H9 (cell line): ENCODE results near the gene STXBP6. TPM values are rescaled to one million over a fixed set of nuclear protein-coding genes. Genes with fewer than 3 reads are reported as not detected.

Experiments
- DNase-seq: peaks from one replicate; pipeline ENCODE4 v3.0.0-alpha.2; 2017
- H2AFZ ChIP-seq: one replicate; pipeline ENCODE4 v1.6.1; 2013; ENCODE audit warnings: mild to moderate bottlenecking, low read length, control low read depth, moderate library complexity
- H2AK5ac ChIP-seq: 2 replicates; pipeline ENCODE4 v1.6.1; 2013; ENCODE audit warnings: low read length, control low read depth, mixed read lengths; ENCODE audit not compliant: insufficient read length
- H2BK120ac ChIP-seq: one replicate; pipeline ENCODE4 v1.6.1; 2013; ENCODE audit warnings: low read depth, mild to moderate bottlenecking, low read length, control low read depth, inconsistent platforms; ENCODE audit not compliant: poor library complexity, severe bottlenecking
- H2BK12ac ChIP-seq: 2 replicates; pipeline ENCODE4 v1.6.1; 2013; ENCODE audit warnings: low read length, control low read depth, mixed read lengths, low read depth; ENCODE audit not compliant: insufficient read length
- H2BK15ac ChIP-seq: 2 replicates; pipeline ENCODE4 v1.6.1; 2013; ENCODE audit warnings: low read depth, low read length, control low read depth
- H2BK20ac ChIP-seq: one replicate; pipeline ENCODE4 v1.6.1; 2013; ENCODE audit warnings: low read depth, mild to moderate bottlenecking, low read length, control low read depth, inconsistent platforms; ENCODE audit not compliant: poor library complexity, severe bottlenecking
- H2BK5ac ChIP-seq: 2 replicates; pipeline ENCODE4 v1.6.1; 2013; ENCODE audit warnings: low read length, control low read depth, mixed read lengths; ENCODE audit not compliant: insufficient read length
- H3K14ac ChIP-seq: 2 replicates; pipeline ENCODE4 v1.6.1; 2013; ENCODE audit warnings: low read length, control low read depth; ENCODE audit not compliant: insufficient read depth
- H3K18ac ChIP-seq: 2 replicates; pipeline ENCODE4 v1.6.1; 2013; ENCODE audit warnings: low read depth, mild to moderate bottlenecking, mixed read lengths, low read length, control low read depth; ENCODE audit not compliant: insufficient read length
- H3K23ac ChIP-seq: 2 replicates; pipeline ENCODE4 v1.6.1; 2013; ENCODE audit warnings: low read length, control low read depth, mixed read lengths, low read depth; ENCODE audit not compliant: insufficient read length
- H3K23me2 ChIP-seq: 2 replicates; pipeline ENCODE4 v1.6.1; 2013; ENCODE audit warnings: low read depth, mild to moderate bottlenecking, mixed read lengths, low read length, control low read depth; ENCODE audit not compliant: insufficient read length, poor library complexity, severe bottlenecking
- H3K27ac ChIP-seq: 2 replicates; pipeline ENCODE4 v1.5.1; 2013; ENCODE audit warnings: low read length, control low read depth, mixed read lengths, low read depth; ENCODE audit not compliant: insufficient read length
- H3K27me3 ChIP-seq: 2 replicates; pipeline ENCODE4 v1.6.1; 2013; ENCODE audit warnings: low read length, control low read depth, inconsistent platforms; ENCODE audit not compliant: insufficient read depth
- H3K4ac ChIP-seq: 2 replicates; pipeline ENCODE4 v1.6.1; 2013; ENCODE audit warnings: low read depth, mild to moderate bottlenecking, control low read depth, inconsistent platforms, low read length, moderate library complexity
- H3K4me1 ChIP-seq: 2 replicates; pipeline ENCODE4 v1.6.1; 2013; ENCODE audit warnings: low read length, control low read depth, inconsistent platforms; ENCODE audit not compliant: insufficient read depth
- H3K4me2 ChIP-seq: 2 replicates; pipeline ENCODE4 v1.6.1; 2013; ENCODE audit warnings: low read length, control low read depth, mixed read lengths; ENCODE audit not compliant: insufficient read length, insufficient read depth
- H3K56ac ChIP-seq: 2 replicates; pipeline ENCODE4 v1.6.1; 2013; ENCODE audit warnings: low read depth, mild to moderate bottlenecking, mixed read lengths, low read length, control low read depth; ENCODE audit not compliant: insufficient read length
- H3K79me1 ChIP-seq: 2 replicates; pipeline ENCODE4 v1.6.1; 2013; ENCODE audit warnings: low read depth, mild to moderate bottlenecking, moderate library complexity, low read length, control low read depth, inconsistent platforms; ENCODE audit not compliant: insufficient read depth, poor library complexity, severe bottlenecking
- H3K79me2 ChIP-seq: 2 replicates; pipeline ENCODE4 v1.6.1; 2013; ENCODE audit warnings: low read length, control low read depth, inconsistent platforms; ENCODE audit not compliant: insufficient read depth
- H3K9ac ChIP-seq: 2 replicates; pipeline ENCODE4 v1.6.1; 2013; ENCODE audit warnings: low read length, control low read depth, mixed read lengths; ENCODE audit not compliant: insufficient read length; ENCODE audit errors: extremely low read depth
- H3K9me3 ChIP-seq: one replicate; pipeline ENCODE4 v1.6.1; 2013; ENCODE audit warnings: low read depth, low read length, inconsistent platforms; ENCODE audit not compliant: control insufficient read depth
- H3T11ph ChIP-seq: one replicate; pipeline ENCODE4 v1.6.1; 2013; ENCODE audit warnings: mild to moderate bottlenecking, low read length, control low read depth, inconsistent platforms
- H4K20me1 ChIP-seq: one replicate; pipeline ENCODE4 v1.6.1; 2013; ENCODE audit not compliant: control insufficient read depth, insufficient read length, insufficient read depth
- H4K5ac ChIP-seq: 2 replicates; pipeline ENCODE4 v1.6.1; 2013; ENCODE audit warnings: low read depth, mild to moderate bottlenecking, mixed read lengths, low read length, control low read depth; ENCODE audit not compliant: insufficient read length
- H4K8ac ChIP-seq: replicated peaks from 2 replicates; pipeline ENCODE4 v1.6.1; 2013; ENCODE audit warnings: low read length, control low read depth, mixed read lengths, low read depth; ENCODE audit not compliant: insufficient read length
- H4K91ac ChIP-seq: 2 replicates; pipeline ENCODE4 v1.6.1; 2013; ENCODE audit warnings: low read depth, mild to moderate bottlenecking, moderate library complexity, mixed read lengths, low read length, control low read depth; ENCODE audit not compliant: insufficient read length
- H3K27ac Mint-ChIP-seq, 3 experiments: 2 replicates in 2 of 3; 3 replicates in 1 of 3; pipeline ENCODE4 v1.8.0; 2020 to 2021; ENCODE audit warnings: mixed read lengths in 3 of 3, mild to moderate bottlenecking in 1 of 3, moderate library complexity in 1 of 3
- H3K27me3 Mint-ChIP-seq: 2 replicates; pipeline ENCODE4 v1.8.0; 2021; ENCODE audit warnings: low read depth, mild to moderate bottlenecking, moderate library complexity, mixed read lengths
- H3K36me3 Mint-ChIP-seq, 3 experiments: 2 replicates in 2 of 3; 3 replicates in 1 of 3; pipeline ENCODE4 v1.8.0; 2020 to 2021; ENCODE audit warnings: low read depth in 3 of 3, mixed read lengths in 3 of 3; ENCODE audit not compliant: insufficient read depth in 1 of 3
- H3K4me1 Mint-ChIP-seq, 2 experiments: 2 replicates each; pipeline ENCODE4 v1.8.0; 2020; ENCODE audit warnings: mixed read lengths in 2 of 2
- H3K4me3 Mint-ChIP-seq, 2 experiments: 2 replicates in 1 of 2; 3 replicates in 1 of 2; pipeline ENCODE4 v1.8.0; 2020 to 2021; ENCODE audit warnings: mild to moderate bottlenecking in 2 of 2, mixed read lengths in 2 of 2, moderate library complexity in 1 of 2
- H3K9me3 Mint-ChIP-seq, 2 experiments: 2 replicates in 1 of 2; 3 replicates in 1 of 2; pipeline ENCODE4 v1.8.0; 2020; ENCODE audit warnings: mild to moderate bottlenecking in 2 of 2, mixed read lengths in 2 of 2, moderate library complexity in 1 of 2
- WGBS: extraction: QIAGEN DNeasy Blood & Tissue Kit; methylation state at CpG from one replicate; pipeline ENCODE4 v1.1.7; 2013; ENCODE audit warnings: missing lambda C conversion rate, low lambda C conversion rate, mixed read lengths; ENCODE audit not compliant: insufficient read length; ENCODE audit errors: extremely low coverage; 5-methylcytosine and 5-hydroxymethylcytosine counted together
- long read RNA-seq: library from polyadenylated mRNA; unstranded; transcript quantifications from one replicate; pipeline ENCODE4 v2.0.0, GENCODE V29; 2020
- total RNA-seq: library from RNA; stranded (reverse); gene quantifications from 2 replicates; pipeline ENCODE4 v1.2.1, GENCODE V29; 2021
- TF ChIP-seq, protein P1 (sequence below): fragments of 200-600 bp; sonication (generic); conservative IDR thresholded peaks from 3 replicates; pipeline ENCODE4 v1.8.0; 2021; ENCODE audit warnings: antibody characterized with exemption, mild to moderate bottlenecking

Gene STXBP6
- 2.6 and 3.6 TPM in 2 replicates for total RNA-seq
- long read RNA-seq, full-length matches to known transcripts: 1 of 5 reads
- long read RNA-seq, partial matches to known transcripts: 1 of 5 reads
- long read RNA-seq, other reads (novel, unspliced or antisense): 3 of 5 reads

GRCh38 chr14:25049568-25050268 lies at the start of gene STXBP6:
TSS of gene STXBP6 (minus strand) at chr14:25050147. CDS start at chr14:24974818, 75,329 bp downstream.
- Histone ChIP-seq H3K9me3 (no peaks in the 10 kb centered on the region), H4K91ac (no peak within 1 kb of the TSS), H3K27ac (no peak within 1 kb of the TSS), H3K56ac (no peak within 1 kb of the TSS), H3K4me1 (peaks cover 2% of the 10 kb centered on the region; the same call in 1 of the 2 replicates), H3K79me2 (no peaks in the 10 kb centered on the region), H3T11ph (no peak within 1 kb of the TSS), H4K20me1 (no peaks in the 10 kb centered on the region), H3K79me1 (no peaks in the 10 kb centered on the region), H2BK12ac (no peak within 1 kb of the TSS), H3K23ac (no peak within 1 kb of the TSS), H4K5ac (no peak within 1 kb of the TSS), H3K23me2 (peaks cover 12% of the 10 kb centered on the region), H3K27me3 (peaks cover 22% of the 10 kb centered on the region; the same call in 1 of the 2 replicates), H3K18ac (peak within 1 kb of the TSS; percentile 12), H3K4ac (no peak within 1 kb of the TSS), H2BK20ac (no peak within 1 kb of the TSS), H2AK5ac (no peak within 1 kb of the TSS), H2BK120ac (no peak within 1 kb of the TSS), H2BK15ac (no peak within 1 kb of the TSS), H2BK5ac (no peak within 1 kb of the TSS), H3K14ac (peak within 1 kb of the TSS; percentile 42; the same call in 1 of the 2 replicates), H4K8ac (no peak within 1 kb of the TSS), H2AFZ (peak within 1 kb of the TSS; percentile 40), H3K4me2 (peak within 1 kb of the TSS; percentile 78), H3K9ac (no peak within 1 kb of the TSS)
- Mint-ChIP-seq H3K4me3 (peak within 1 kb of the TSS; percentile 71 to 90), H3K36me3 (no peaks in the 10 kb centered on the region), H3K9me3 (peaks cover 2 to 3% of the 10 kb centered on the region in 2 experiments; a peak in 1 of 5 replicates), H3K4me1 (peaks cover 25 to 30% of the 10 kb centered on the region in 2 experiments), H3K27ac (peak within 1 kb of the TSS in 1 of 3 experiments; percentile 76; a peak in 1 of 7 replicates), H3K27me3 (peaks cover 61% of the 10 kb centered on the region)
- DNase-seq: peak; percentile 68
- whole genome bisulfite sequencing: no CpG with 5 or more reads among the region's 82 CpGs
- TF ChIP-seq, protein P1, sequence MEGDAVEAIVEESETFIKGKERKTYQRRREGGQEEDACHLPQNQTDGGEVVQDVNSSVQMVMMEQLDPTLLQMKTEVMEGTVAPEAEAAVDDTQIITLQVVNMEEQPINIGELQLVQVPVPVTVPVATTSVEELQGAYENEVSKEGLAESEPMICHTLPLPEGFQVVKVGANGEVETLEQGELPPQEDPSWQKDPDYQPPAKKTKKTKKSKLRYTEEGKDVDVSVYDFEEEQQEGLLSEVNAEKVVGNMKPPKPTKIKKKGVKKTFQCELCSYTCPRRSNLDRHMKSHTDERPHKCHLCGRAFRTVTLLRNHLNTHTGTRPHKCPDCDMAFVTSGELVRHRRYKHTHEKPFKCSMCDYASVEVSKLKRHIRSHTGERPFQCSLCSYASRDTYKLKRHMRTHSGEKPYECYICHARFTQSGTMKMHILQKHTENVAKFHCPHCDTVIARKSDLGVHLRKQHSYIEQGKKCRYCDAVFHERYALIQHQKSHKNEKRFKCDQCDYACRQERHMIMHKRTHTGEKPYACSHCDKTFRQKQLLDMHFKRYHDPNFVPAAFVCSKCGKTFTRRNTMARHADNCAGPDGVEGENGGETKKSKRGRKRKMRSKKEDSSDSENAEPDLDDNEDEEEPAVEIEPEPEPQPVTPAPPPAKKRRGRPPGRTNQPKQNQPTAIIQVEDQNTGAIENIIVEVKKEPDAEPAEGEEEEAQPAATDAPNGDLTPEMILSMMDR: no peak
